SHP77 (cell line): ENCODE data around the gene DNAJC15.
"Not testable (repeated sequence)": the region's sequence is repeated elsewhere in the genome, so short reads cannot be mapped to it uniquely, and the experiment has no call there.

Experiments used
- DNase-seq, 2 experiments: peaks; one replicate each; lab custom pipeline; 2025; lab: John Stamatoyannopoulos, UW

DNAJC15 gene

DNA sequence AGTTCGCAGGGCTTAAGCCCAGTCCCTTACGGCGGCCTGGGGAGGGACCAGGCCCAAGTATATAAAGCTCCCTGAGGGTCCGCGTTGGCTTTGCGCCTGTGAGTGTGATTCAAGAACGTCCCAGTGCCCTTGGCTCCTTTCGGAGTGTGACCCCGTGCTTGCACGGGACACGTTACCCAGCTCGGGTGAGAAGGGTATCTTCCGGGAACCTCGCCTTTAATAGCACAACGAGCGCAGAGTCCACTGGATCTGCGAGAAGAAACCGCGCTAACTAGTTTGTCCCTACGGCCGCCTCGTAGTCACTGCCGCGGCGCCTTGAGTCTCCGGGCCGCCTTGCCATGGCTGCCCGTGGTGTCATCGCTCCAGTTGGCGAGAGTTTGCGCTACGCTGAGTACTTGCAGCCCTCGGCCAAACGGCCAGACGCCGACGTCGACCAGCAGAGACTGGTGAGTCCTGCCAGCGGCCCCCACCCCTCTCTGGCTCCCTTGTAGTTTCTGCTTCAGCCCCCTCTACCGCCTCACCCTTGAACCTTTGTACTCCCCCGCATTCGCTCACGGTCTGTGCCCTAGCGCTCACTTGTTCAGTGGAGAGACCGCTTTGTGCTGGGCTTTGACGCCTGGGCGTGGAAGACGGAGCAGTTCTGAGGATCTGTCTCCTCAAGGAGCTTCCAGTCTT, at the start of gene DNAJC15:
Gene DNAJC15 (plus strand): TSS at position 298 of the 675 bp plus-strand sequence. CDS start 41 bp downstream, at position 339.
- no peak for DNase-seq

DNA sequence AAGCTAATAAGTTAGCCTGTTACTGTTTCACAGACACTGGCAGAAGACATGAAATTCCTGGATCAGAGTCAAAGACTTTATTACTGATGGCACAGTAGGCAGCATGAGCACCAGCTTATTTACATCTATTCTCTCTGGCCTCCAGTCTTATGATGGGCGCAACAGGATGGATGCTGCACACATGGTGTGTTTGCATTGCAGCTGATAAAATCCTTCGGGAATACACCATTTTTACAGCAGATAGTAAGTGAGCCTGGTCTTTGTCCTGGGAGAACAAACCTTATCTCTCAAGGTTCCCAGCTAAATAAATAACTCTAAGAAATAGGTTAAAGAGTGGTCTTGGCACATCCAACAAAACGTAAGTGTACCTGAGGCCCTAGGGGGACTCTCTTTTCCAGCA, 47.3 kb upstream of the DNAJC15 start:
- DNase-seq: no peak

DNA sequence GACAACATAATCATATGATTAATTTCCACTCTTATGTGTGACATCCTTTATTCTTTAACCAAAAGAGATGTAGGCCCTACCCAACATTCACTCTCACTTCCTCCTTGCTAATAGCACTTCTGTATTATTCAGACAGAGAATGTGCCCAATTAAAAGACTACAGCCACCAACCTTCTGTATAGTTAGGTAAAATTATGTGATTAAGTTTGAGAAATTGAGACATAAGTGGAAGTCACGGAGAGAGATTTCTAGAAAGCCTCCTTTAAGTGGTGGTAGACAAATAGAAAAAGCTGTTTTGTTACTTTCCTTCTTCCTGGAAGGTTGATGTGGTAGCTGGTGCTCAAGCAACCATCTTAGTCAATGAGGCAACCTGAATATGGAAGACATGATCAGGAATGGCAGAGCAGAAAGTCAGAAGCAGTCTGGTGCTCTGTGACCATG, 46.1 kb upstream of the DNAJC15 start:
- DNase-seq: no peak

DNA sequence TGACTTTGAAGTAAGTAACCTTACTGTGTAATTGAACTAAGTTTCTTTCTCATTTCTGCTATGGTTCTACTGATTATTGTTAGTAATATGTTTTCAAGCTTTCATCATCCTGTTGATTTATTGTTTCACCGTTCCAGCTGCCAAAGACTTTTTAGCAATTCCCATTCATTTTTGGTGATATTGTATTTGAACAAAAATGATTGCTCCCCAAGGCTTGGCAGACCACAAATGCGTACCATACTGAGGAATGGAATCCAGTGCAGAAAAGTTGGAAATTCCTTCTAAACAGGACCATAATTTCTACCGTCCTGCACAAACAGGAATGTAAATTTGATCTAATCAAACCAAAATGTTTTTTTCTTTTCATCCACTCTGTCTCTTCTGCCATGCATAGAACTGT, 42.1 kb upstream of the DNAJC15 start:
- DNase-seq: no peak

DNA sequence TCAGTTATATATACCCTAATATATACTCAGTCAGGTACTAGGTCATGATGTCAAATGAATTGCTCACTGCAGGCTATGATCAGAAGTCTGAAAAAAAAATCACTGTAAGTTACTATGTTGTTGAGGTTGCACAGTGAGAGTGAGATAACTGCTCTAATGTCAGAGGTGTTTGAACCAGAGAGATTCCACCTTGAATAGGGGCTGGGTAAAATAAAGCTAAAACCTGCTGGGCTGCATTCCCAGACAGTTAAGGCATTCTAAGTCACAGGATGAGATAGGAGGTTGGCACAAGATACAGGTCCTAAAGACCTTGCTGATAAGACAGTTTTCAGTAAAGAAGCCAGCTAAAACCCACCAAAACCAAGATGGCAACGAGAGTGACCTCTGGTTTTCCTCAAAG, 41.5 kb upstream of the DNAJC15 start:
- no peak for DNase-seq

DNA sequence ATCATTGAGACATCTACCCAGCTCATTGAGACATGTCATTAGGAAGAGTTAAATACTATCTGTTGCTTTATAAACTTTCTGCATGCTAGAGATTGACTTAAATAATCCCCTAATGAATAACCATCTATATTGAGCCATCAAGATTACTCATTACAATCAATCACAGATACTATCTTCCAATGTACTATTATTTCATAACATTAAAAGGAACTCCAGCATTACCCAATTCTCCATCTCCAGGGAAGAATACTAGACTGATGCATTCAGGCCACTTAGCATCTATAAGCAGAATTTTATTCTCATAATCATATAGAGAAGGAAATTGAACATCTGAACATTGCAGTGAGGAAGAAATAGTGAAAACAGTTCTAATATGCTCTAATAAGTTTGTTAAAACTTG, 39.4 kb upstream of the DNAJC15 start:
- DNase-seq: no peak

DNA sequence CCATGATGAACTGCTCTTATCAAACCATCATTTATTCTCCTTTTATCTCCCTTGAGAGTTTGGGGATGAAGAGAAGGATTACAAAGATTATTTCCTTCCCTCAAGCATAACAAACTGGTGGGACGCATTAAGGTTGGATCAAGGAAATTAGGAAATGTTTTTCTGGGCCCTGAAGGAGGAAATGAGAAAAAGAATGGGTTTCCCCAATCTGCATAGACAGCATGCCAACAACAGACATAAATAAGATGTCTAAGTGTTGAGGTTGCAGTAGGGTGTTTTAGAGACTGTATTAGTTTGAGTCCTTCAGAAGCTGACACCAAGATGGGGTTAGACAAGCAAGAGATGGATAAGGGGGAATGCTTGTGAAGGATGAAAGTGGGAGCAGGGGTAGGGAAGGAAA, 38.7 kb upstream of the DNAJC15 start:
- DNase-seq: no peak

DNA sequence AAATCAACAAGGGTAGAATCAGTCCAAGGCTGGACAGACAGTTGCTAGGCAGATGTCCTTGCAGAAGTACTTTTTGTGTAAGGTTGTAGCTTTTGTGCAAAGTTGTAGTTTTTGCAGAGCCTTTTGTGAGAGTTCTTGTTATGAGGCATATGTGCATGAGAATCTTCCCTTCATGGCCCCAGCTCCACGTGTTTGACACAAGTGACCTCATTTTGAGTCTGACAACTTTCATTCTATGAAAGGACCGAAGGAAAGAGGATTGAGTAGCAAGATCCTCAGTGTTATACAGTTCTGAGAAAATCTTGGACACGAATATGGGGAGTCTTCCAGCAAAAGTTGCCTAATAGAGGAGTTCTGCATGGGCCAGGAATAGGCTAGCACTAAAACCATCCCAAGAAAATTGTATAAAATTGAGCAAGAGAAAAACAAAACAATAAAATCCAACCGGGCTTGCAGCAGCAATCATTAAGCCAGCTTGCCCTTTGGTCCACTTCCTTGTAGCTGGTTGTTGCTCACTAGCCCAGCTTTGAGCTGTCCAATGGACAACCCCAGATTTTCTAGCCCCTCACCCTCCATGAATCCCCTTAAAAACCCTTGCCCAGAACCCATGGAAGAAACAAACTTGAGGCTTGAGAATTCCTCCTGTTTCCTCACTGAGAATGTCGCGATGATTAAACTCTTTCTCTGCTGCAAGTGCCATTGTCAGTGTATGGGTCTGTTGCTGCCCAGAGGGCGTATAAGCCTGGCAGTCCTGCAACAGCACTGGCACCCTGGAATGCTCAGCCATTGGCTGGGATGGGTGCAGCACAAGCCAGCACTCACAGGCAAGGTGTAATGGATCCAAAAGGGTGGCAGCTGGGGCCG, 37.8 kb upstream of the DNAJC15 start:
- DNase-seq: no peak

DNA sequence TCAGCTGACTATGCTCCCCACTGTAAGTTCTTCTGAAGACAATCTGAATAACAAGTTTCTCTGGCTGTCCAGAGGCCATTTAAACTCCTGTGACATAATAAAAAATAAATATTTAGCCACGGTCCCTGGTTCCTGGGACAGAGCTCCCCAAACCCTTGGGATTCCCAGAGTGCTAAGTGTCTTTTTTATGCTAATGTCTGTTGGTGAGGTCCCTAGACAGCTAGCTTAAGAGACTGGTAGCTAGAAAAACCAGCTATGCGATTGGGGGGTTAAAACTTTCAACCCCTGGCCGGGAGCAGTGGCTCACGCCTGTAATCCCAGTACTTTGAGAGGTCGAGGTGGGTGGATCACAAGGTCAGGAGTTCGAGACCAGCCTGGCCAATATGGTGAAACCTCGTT, 37.2 kb upstream of the DNAJC15 start:
- no peak for DNase-seq

DNA sequence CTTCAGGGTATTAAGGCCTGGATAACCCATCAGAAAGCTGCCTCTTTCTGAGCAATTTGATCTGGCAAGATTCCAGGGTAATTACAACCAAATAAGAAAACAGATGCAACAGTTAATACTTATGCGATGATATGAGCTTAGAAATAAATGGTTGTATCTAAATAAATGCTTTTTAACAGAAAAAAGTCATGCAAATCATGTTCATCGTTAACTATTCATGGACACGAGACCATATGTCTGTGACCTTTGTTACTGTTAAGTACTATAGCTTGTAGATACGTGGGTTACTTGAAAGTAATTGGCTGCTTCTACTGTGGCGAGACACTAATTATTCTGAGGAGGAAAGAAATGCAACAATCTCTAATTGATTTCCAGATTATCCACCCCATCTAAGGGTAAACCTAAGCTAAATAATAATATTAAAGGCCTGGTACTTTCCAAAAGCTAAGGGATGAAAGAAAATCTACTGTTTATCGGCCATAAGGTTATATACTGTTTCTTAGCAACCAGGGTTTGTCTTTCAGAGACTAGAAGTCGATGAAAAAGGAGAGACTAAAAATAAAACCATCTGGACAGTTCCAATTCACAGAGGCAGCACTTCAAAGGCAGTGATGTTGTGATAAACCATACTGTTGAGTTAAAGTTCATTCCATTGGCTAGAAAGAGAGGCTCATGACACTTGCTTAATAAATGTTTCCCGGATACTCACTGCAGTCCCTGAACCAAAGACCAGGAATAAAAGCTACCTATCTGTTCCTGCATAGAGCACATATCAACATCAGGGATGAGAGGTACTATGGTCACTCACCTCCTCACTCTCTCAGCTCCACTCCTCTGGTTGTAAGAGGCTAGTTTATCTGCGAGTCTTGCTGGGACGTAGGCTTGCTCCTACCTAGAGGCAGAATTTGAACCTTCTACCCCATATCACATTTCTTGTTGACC, 32.8 kb upstream of the DNAJC15 start:
- DNase-seq: no peak

DNA sequence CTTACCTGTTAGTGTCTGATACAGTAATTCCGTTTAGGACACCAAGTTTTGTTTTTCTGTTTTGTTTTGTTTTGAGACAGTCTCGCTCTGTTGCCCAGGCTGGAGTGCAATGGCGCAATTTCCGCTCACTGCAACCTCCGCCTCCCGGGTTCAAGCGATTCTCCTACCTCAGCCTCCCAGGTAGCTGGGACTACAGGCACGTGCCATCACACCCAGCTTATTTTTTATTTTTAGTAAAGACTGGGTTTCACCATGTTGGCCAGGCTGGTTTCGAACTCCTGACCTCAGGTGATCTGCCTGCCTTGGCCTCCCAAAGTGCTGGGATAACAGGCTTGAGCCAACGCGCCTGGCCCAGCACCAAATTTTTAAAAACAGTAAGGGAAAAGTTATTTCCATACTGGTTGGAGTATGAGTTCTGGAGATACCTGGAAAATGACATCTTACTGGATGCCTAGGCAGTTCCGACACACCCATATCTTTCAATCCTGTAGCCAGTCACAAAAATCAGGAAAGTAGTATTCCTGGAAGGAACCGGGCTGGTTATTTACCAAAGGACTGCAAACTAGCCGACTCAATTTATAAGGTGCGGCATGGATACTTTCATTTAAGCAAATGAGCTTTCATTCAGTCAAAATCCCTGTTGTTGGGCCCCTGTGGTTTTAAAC, 32.0 kb upstream of the DNAJC15 start:
- not testable (repeated sequence) for DNase-seq

DNA sequence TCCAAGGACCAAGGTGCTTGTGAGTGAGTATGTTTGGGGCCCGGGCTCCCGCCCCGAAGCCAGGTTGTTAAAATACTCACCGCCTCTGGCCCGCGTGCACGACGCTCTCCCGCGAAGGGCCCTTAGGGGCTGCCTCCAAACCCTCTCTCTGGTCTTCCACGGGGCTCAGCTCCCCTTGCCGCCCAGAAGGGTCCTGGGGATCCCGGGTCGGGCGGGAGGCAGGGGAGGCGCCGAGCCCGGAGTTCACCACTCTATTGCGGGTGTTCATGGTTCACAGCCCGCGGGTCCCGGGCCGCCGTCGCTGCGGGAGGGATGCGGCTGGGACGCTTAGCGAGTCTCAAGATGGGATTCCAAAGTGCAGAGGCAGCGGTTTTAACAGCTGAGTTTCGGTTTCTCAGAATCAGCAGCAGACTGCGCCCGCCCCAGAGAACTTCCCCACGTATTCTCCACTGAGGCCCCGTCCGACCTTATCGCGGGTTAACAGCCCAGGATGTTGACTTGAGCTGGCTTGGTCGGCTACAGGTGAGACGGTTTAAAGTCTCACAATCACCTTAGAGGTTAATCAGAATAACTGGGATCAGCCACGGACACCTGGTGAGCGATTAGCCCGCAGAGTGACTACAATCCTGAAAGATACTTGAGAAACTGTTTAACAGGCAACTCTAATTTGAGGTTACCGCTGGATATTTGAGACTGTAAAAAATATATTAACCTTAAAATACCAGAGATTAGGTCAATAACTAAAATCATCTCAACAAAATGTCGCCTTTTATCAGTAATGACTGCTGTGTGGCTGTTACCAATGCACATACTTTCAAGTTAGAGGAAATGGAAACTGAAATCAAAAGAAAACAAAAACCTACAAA, 31.3 kb upstream of the DNAJC15 start, which contains the start of gene EPSTI1:
Gene EPSTI1 (minus strand): TSS at position 344 of the 866 bp plus-strand sequence. CDS start 76 bp downstream, at position 268.
- no peak for DNase-seq

DNA sequence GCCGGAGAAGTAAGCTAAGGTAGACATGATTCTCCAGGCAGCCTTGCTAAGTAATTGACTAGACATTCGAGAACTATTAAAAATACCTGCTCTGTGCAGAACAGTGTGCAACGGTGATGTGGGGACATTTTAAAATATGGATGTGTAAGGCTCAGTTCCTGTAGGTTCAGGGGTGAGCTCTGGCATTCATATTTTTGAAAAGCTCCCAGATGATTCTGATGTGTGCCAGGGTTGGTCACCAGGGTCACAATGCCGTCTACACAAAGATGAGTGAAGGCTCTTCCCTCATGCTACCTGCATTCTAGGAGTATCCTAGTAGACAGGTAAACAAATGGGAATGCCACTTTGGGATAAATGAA, 30.6 kb upstream of the DNAJC15 start:
- DNase-seq: no peak

DNA sequence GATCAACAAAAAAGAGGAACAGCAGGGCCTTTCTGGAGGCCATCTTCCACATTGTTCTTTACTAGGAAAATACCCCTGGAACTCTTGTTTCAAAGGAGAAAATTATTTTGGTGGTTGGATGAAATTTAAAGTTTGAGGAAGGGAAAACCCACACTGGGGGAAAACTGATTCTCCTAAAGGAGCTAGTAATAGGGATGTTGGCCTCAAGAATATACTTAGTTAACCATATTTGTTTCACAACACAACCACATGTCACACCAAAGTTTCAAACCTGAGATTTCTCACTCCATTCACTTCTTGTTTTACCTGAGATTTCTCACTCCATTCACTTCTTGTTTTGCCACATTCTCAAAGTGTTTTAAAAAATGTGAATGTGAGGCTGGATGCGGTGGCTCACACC, 28.5 kb upstream of the DNAJC15 start:
- no peak for DNase-seq

DNA sequence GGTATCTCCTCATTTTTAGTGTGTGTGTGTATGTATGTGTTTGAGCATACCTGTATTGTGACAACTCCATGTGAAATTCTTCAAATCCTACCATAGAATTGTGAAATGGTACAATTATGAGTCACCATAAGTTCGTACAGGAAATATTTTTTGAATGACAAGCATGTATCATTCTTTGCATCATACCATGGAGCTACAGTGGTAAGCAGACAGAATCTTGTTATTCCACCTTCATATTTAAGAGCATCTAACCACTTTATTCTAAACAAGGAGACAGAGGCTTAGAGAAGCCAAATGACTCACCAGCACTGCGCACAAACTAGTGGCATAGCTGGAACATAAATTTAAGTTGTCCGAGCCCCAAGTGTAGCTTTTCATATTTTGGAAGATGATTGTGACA, 26.8 kb upstream of the DNAJC15 start:
- DNase-seq: no peak

DNA sequence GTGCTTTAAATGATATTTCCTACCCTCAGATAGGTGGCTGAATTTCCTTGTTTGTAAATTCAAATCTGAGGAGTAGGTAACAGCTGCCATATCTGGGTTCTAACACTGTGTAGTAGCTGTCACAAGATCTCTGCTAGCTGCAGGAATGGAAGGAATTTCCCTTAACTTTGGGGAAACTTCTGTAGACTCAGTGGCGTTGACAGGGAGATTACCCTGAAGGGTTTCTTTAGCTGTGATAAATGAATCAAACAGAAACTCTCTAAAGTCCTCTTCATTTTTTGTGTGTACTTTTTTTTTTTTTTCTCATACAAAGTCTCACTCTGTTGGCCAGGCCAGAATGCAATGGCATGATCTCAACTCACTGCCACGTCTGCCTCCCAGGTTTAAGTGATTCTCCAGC, 26.0 kb upstream of the DNAJC15 start:
- DNase-seq: no peak

DNA sequence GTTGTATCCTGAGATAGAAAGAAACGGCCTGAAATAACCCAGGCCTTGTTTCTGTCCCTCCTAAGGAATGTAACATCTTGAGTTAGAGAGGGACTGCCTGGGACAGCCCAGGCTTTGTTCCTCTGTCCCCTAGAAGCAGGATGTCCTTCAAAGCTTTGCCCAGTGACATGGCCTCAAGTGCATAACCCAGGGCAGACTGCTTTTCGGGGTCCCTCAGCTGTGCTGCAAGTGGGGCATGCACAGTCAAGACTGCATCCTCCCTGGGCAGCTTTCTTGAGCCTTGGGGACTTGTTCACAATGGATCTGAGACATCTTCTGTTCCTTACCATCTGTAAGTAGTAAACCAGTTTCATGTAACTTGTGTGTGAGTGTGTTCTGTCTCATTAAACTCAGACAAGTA, 23.9 kb upstream of the DNAJC15 start:
- DNase-seq: no peak

DNA sequence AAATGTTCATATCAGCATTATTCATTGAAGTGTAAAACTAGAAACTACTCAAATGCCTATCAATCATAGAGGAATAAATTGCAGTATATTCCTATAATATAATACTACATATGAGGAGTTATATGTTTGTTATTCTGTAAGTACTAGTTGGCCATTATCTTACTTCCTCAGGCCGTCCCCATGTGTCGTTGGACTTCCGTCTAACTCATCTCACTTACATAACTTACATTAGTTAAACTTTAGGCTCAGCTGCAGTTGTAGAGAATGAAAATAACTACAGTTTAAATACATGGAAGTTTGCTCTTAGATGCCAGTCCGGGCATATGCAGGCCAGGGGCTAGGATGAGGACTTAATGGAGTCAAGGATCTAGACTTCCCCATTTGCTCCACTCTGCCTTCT, 22.7 kb upstream of the DNAJC15 start:
- no peak for DNase-seq

DNA sequence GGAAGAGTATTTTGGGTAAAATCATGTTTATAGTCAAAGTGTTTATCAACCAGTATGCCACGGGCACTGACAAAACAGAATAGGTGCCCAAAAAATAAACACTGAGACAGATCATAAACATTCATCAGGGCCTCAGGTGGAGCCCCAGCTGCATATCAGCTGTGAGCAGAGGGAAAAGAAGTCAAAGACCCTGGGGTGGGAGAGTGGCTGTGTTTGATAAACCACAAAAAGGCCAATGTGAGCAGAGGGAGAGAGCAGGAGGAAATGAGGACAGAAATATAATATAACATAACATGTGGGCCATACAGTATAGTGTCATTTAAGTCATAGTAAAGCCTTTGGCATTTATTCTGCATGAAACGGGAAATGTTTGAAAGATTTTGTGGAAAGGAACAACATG, 21.4 kb upstream of the DNAJC15 start:
- DNase-seq: no peak

DNA sequence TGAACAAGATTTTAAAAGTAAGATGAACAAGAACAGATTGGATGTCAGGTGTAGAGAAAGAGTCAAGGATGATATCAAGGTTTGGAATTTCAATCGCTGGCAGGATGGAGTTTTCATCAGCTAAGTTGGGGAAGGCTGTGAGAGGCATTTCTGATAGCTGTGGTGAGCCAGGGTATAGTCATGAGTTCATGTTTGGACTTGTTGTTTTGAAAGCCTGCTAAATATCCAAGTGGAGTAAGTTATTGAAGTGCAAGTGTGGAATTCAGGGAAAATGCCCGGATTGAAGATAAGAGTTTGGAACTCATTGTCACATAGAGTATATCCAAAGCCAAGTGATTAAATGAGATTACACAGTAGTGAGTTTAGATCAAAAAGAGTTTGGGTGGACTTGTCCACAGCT, 20.4 kb upstream of the DNAJC15 start:
- DNase-seq: no peak

DNA sequence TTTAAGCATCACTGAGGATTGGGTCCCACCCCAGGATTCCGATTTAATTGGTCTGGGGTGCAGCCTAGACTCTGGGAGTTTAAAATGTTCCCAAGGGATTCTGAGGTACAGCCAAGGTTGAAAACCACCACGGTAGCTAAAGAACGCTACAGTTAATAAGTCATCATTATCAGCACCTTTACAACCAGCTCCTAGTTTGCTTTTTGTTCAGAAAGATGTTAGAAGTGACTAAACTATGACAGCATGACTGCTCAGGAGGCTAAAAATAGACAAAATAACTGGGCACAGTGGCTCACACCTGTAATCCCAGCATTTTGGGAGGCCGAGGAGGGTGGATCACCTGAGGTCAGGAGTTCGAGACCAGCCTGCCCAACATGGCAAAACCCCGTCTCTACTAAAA, 19.7 kb upstream of the DNAJC15 start:
- no peak for DNase-seq
